Neural cell (in vitro differentiated cells): ENCODE data around the gene ATP5PO.

ENCODE experiments used
- CTCF ChIP-seq: fragments of 450-650 bp; IDR thresholded peaks from 2 replicates; pipeline ENCODE4 v1.5.1; 2014; ENCODE audit warnings: antibody characterized with exemption, mild to moderate bottlenecking, moderate library complexity; ENCODE audit not compliant: poor library complexity, severe bottlenecking
- EP300 ChIP-seq: fragments of 450-650 bp; conservative IDR thresholded peaks from 2 replicates; pipeline ENCODE4 v1.6.1; 2014; ENCODE audit warnings: antibody characterized with exemption, mild to moderate bottlenecking, moderate library complexity; ENCODE audit not compliant: poor library complexity, severe bottlenecking
- EZH2 ChIP-seq: fragments of 200-600, 300-800 bp; shearing (Covaris generic), sonication (generic); IDR thresholded peaks from 2 replicates; pipeline ENCODE4 v1.6.1; 2014; ENCODE audit warnings: antibody characterized with exemption, low read length, borderline replicate concordance, mild to moderate bottlenecking; ENCODE audit not compliant: insufficient read depth, poor library complexity, severe bottlenecking
- MXI1 ChIP-seq: fragments of 450-650 bp; conservative IDR thresholded peaks from 2 replicates; pipeline ENCODE4 v1.6.1; 2014; ENCODE audit warnings: antibody characterized with exemption, mild to moderate bottlenecking; ENCODE audit not compliant: poor library complexity, severe bottlenecking
- POLR2AphosphoS5 ChIP-seq: IDR thresholded peaks from 2 replicates; pipeline ENCODE4 v1.6.1; 2012
- RAD21 ChIP-seq: fragments of 450-650 bp; conservative IDR thresholded peaks from 2 replicates; pipeline ENCODE4 v1.6.1; 2014; ENCODE audit warnings: antibody characterized with exemption, mild to moderate bottlenecking, moderate library complexity
- SMC3 ChIP-seq: fragments of 450-650 bp; conservative IDR thresholded peaks from 2 replicates; pipeline ENCODE4 v1.6.1; 2014; ENCODE audit warnings: antibody characterized with exemption, mild to moderate bottlenecking, moderate library complexity; ENCODE audit not compliant: poor library complexity
- TAF1 ChIP-seq: IDR thresholded peaks from 2 replicates; pipeline ENCODE4 v1.6.1; 2012; ENCODE audit warnings: low read depth
- TF ChIP-seq, protein P1 (sequence below): IDR thresholded peaks from 2 replicates; pipeline ENCODE4 v1.6.1; 2012; ENCODE audit warnings: borderline replicate concordance

DNA sequence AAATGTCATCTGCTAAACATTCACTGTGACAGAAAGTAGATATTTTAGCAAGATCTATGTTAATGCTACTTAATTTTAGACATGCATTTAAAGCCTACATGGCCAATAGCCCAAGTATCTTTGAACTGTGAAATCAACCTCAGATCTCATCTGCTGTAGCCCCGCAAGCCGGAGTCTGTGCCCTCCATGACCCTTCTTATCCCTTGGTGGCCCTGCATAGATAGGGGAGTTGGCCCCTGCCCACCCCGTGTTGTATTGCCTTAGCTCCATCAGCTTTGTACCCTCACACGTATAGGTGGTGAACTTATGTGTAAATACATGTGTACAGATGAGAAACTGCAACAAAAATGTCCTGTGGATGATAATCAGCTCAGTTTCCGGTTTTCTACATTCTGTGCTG, 18.5 kb downstream of the ATP5PO start:
- TF ChIP-seq TAF1, result no peak
- no peak for TF ChIP-seq CTCF
- TF ChIP-seq, protein P1, sequence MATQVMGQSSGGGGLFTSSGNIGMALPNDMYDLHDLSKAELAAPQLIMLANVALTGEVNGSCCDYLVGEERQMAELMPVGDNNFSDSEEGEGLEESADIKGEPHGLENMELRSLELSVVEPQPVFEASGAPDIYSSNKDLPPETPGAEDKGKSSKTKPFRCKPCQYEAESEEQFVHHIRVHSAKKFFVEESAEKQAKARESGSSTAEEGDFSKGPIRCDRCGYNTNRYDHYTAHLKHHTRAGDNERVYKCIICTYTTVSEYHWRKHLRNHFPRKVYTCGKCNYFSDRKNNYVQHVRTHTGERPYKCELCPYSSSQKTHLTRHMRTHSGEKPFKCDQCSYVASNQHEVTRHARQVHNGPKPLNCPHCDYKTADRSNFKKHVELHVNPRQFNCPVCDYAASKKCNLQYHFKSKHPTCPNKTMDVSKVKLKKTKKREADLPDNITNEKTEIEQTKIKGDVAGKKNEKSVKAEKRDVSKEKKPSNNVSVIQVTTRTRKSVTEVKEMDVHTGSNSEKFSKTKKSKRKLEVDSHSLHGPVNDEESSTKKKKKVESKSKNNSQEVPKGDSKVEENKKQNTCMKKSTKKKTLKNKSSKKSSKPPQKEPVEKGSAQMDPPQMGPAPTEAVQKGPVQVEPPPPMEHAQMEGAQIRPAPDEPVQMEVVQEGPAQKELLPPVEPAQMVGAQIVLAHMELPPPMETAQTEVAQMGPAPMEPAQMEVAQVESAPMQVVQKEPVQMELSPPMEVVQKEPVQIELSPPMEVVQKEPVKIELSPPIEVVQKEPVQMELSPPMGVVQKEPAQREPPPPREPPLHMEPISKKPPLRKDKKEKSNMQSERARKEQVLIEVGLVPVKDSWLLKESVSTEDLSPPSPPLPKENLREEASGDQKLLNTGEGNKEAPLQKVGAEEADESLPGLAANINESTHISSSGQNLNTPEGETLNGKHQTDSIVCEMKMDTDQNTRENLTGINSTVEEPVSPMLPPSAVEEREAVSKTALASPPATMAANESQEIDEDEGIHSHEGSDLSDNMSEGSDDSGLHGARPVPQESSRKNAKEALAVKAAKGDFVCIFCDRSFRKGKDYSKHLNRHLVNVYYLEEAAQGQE, result no peak
- TF ChIP-seq POLR2AphosphoS5, result no peak
- no peak for TF ChIP-seq EP300
- no peak for TF ChIP-seq EZH2
- no peak for TF ChIP-seq SMC3
- TF ChIP-seq RAD21, result no peak
- TF ChIP-seq MXI1, result no peak
